HEK293 (cell line): ENCODE data around the gene MC1R.

Source experiments
- CTCF ChIA-PET: fragments of 350-600 bp; formaldehyde crosslinking; extraction: SDS; loops from one replicate; lab custom pipeline; 2021; ENCODE audit warnings: antibody characterized with exemption; lab: Yijun Ruan, JAX
- POLR2A ChIA-PET: fragments of 300-600 bp; formaldehyde crosslinking; extraction: SDS; loops from one replicate; lab custom pipeline; 2020; ENCODE audit warnings: antibody characterized with exemption, inconsistent platforms; lab: Yijun Ruan, JAX
- H3K27ac ChIP-seq: fragments of 200-500 bp; sonication (Bioruptor generic); 2 replicates; pipeline ENCODE4 v1.5.1; 2014; ENCODE audit warnings: low read depth, low read length, control low read depth, inconsistent platforms; ENCODE audit errors: extremely low read depth
- H3K36me3 ChIP-seq, 2 experiments: fragments of 200-500 bp in 1 of 2; sonication (Bioruptor generic) in 1 of 2; 1 replicate in 1 of 2; 2 replicates in 1 of 2; pipeline ENCODE4 v1.5.1; 2014 to 2017; ENCODE audit warnings: inconsistent platforms in 2 of 2, low read length in 2 of 2; ENCODE audit not compliant: control insufficient read depth in 2 of 2, insufficient read depth in 1 of 2
- H3K4me1 ChIP-seq: fragments of 200-500 bp; sonication (Bioruptor generic); 2 replicates; pipeline ENCODE4 v1.5.1; 2014; ENCODE audit warnings: mild to moderate bottlenecking, low read length, inconsistent platforms; ENCODE audit not compliant: control insufficient read depth, insufficient read depth
- H3K4me3 ChIP-seq: 2 replicates; pipeline ENCODE4 v1.5.1; 2011; ENCODE audit warnings: low read depth, mild to moderate bottlenecking, control low read depth, low read length, moderate library complexity
- H3K9me3 ChIP-seq: fragments of 200-500 bp; sonication (Bioruptor generic); 2 replicates; pipeline ENCODE4 v1.5.1; 2014; ENCODE audit warnings: low read depth, low read length, inconsistent platforms; ENCODE audit not compliant: control insufficient read depth, insufficient read depth
- FEZF1 ChIP-seq: fragments of 450-650 bp; formaldehyde crosslinking; IDR thresholded peaks from 2 replicates; pipeline ENCODE4 v1.5.1; 2016; ENCODE audit warnings: missing biosample characterization, missing genetic modification characterization
- INSM2 ChIP-seq: fragments of 450-650 bp; formaldehyde crosslinking; IDR thresholded peaks from 2 replicates; pipeline ENCODE4 v1.5.1; 2016; ENCODE audit warnings: missing biosample characterization, missing genetic modification characterization
- KLF17 ChIP-seq: fragments of 450-650 bp; formaldehyde crosslinking; IDR thresholded peaks from 2 replicates; pipeline ENCODE4 v1.5.1; 2016; ENCODE audit warnings: missing biosample characterization, missing genetic modification characterization
- SCRT1 ChIP-seq: fragments of 450-650 bp; formaldehyde crosslinking; IDR thresholded peaks from 2 replicates; pipeline ENCODE4 v1.5.1; 2016; ENCODE audit warnings: missing biosample characterization, missing genetic modification characterization, borderline replicate concordance
- SP2 ChIP-seq: fragments of 450-650 bp; formaldehyde crosslinking; IDR thresholded peaks from 2 replicates; pipeline ENCODE4 v1.5.1; 2016; ENCODE audit warnings: missing biosample characterization, missing genetic modification characterization
- TSHZ1 ChIP-seq: fragments of 450-650 bp; formaldehyde crosslinking; IDR thresholded peaks from 2 replicates; pipeline ENCODE4 v1.5.1; 2016; ENCODE audit warnings: missing biosample characterization, missing genetic modification characterization, borderline replicate concordance
- ZBTB8A ChIP-seq: fragments of 450-650 bp; formaldehyde crosslinking; IDR thresholded peaks from 2 replicates; pipeline ENCODE4 v1.5.1; 2016; ENCODE audit warnings: missing biosample characterization, missing genetic modification characterization
- ZNF148 ChIP-seq: fragments of 450-650 bp; formaldehyde crosslinking; IDR thresholded peaks from 2 replicates; pipeline ENCODE4 v1.5.0; 2017; ENCODE audit warnings: missing biosample characterization, missing genetic modification characterization, borderline replicate concordance
- ZNF341 ChIP-seq: fragments of 450-650 bp; formaldehyde crosslinking; IDR thresholded peaks from 2 replicates; pipeline ENCODE4; 2016; ENCODE audit warnings: low read depth, missing biosample characterization, missing genetic modification characterization
- ZNF488 ChIP-seq: fragments of 450-650 bp; formaldehyde crosslinking; IDR thresholded peaks from 2 replicates; pipeline ENCODE4 v1.5.1; 2016; ENCODE audit warnings: missing biosample characterization, missing genetic modification characterization
- ZNF555 ChIP-seq: fragments of 450-650 bp; formaldehyde crosslinking; conservative IDR thresholded peaks from 2 replicates; pipeline ENCODE4 v1.5.1; 2017; ENCODE audit warnings: missing biosample characterization, mild to moderate bottlenecking, missing genetic modification characterization, inconsistent platforms
- ZNF558 ChIP-seq: fragments of 450-650 bp; formaldehyde crosslinking; IDR thresholded peaks from 2 replicates; pipeline ENCODE4 v1.5.1; 2016; ENCODE audit warnings: missing biosample characterization, missing genetic modification characterization
- ZNF623 ChIP-seq: fragments of 450-650 bp; formaldehyde crosslinking; IDR thresholded peaks from 2 replicates; pipeline ENCODE4 v1.5.1; 2016; ENCODE audit warnings: missing biosample characterization, missing genetic modification characterization
- ZNF639 ChIP-seq: fragments of 450-650 bp; formaldehyde crosslinking; IDR thresholded peaks from 2 replicates; pipeline ENCODE4 v1.5.1; 2016; ENCODE audit warnings: missing biosample characterization, missing genetic modification characterization
- ZNF704 ChIP-seq: fragments of 450-650 bp; formaldehyde crosslinking; IDR thresholded peaks from 2 replicates; pipeline ENCODE4 v1.5.1; 2016; ENCODE audit warnings: missing biosample characterization, missing genetic modification characterization
- ZNF76 ChIP-seq: fragments of 450-650 bp; formaldehyde crosslinking; IDR thresholded peaks from 2 replicates; pipeline ENCODE4; 2016; ENCODE audit warnings: low read depth, missing biosample characterization, missing genetic modification characterization, borderline replicate concordance
- ZNF768 ChIP-seq: fragments of 450-650 bp; formaldehyde crosslinking; IDR thresholded peaks from 2 replicates; pipeline ENCODE4 v1.5.1; 2018; ENCODE audit warnings: missing biosample characterization, mild to moderate bottlenecking, missing genetic modification characterization
- ZSCAN16 ChIP-seq: fragments of 450-650 bp; formaldehyde crosslinking; IDR thresholded peaks from 2 replicates; pipeline ENCODE4 v1.5.1; 2016; ENCODE audit warnings: missing biosample characterization, missing genetic modification characterization

MC1R gene

GRCh38 chr16:89958068-89958467, 39.4 kb downstream of the MC1R start:
- Histone ChIP-seq H3K9me3 (no peaks in the 10 kb centered on the region), H3K27ac (no peak overlapping the region), H3K4me1 (no peaks in the 10 kb centered on the region), H3K4me3 (no peak overlapping the region), H3K36me3 (peaks cover 7 to 68% of the 10 kb centered on the region in 2 experiments; a peak in 2 of 3 replicates)
- ChIA-PET CTCF (no interaction called here), POLR2A (no interaction called here)
- TF ChIP-seq ZNF148 (tag by site-specific recombination) (no peak), SP2 (peak; percentile 83)

GRCh38 chr16:89958596-89958995, 39.9 kb downstream of the MC1R start:
- ChIA-PET POLR2A (no interaction called here), CTCF (no interaction called here)
- Histone ChIP-seq H3K9me3 (no peaks in the 10 kb centered on the region), H3K4me1 (no peaks in the 10 kb centered on the region), H3K27ac (no peak overlapping the region), H3K4me3 (no peak overlapping the region), H3K36me3 (peaks cover 7 to 68% of the 10 kb centered on the region in 2 experiments; a peak in 2 of 3 replicates)
- TF ChIP-seq TSHZ1 (tag by site-specific recombination) (no peak), ZNF555 (no peak), FEZF1 (tag by site-specific recombination) (no peak), ZSCAN16 (no peak), ZNF76 (peak; percentile 79), ZNF488 (tag by site-specific recombination) (no peak), ZBTB8A (tag by site-specific recombination) (no peak), KLF17 (tag by site-specific recombination) (no peak)

- H3K9me3 ChIP-seq, result no peaks in the 10 kb centered on the region
- CTCF ChIA-PET, result no interaction called here
- TF ChIP-seq INSM2 (tag by site-specific recombination) (no peak), ZSCAN16 (no peak), ZNF768 (tag by site-specific recombination) (no peak), ZNF558 (tag by site-specific recombination) (no peak), ZNF639 (tag by site-specific recombination) (no peak), SCRT1 (tag by site-specific recombination) (no peak), ZNF704 (no peak), ZNF623 (no peak), ZNF341 (tag by site-specific recombination) (no peak)
- TF ChIP-seq, all 188 proteins: peak for 0
- Histone ChIP-seq H3K36me3 (peaks cover 7 to 68% of the 10 kb centered on the region in 2 experiments; a peak in 2 of 3 replicates), H3K4me1 (no peaks in the 10 kb centered on the region), H3K27ac (no peak overlapping the region), H3K4me3 (no peak overlapping the region)
- POLR2A ChIA-PET, result interaction anchor here (2.0 kb wide), 1 partner anchor 9 kb away, joined by 6 read pairs; no protein-coding TSS in a partner anchor
Observed at GRCh38 chr16:89960966-89961365, 42.3 kb downstream of the MC1R start.
